Measurements from ENCODE around the gene RPL18A. TPM values are rescaled to one million over a fixed set of nuclear protein-coding genes. Genes with fewer than 3 reads are reported as not detected.

Gene RPL18A
- polyA plus RNA-seq, 1 of the 3 experiments (the other 2 are of a cell fraction): 2,695 TPM

- TF ChIP-seq GATA2 (CRISPR knock-in tag; IDR thresholded peaks at IDR 0.05) (no peak), EP300 (IDR thresholded peaks at IDR 0.05; ENCODE audit: borderline replicate concordance in 1 of 2, low read depth in 1 of 2, low read length in 1 of 2) (no peak), MXI1 (IDR thresholded peaks at IDR 0.05; ENCODE audit: low read depth, low read length) (no peak), NRF1 (IDR thresholded peaks at IDR 0.05; ENCODE audit: low read depth, low read length) (no peak), PBX3 (IDR thresholded peaks at IDR 0.05) (no peak), CTCF (IDR thresholded peaks at IDR 0.05) (no peak), FOXM1 (IDR thresholded peaks at IDR 0.05; ENCODE audit: low read depth) (no peak), RAD21 (IDR thresholded peaks at IDR 0.05; ENCODE audit: low read length) (no peak), FOSL2 (IDR thresholded peaks at IDR 0.05; ENCODE audit: borderline replicate concordance, low read depth) (no peak), YY1 (IDR thresholded peaks at IDR 0.05; ENCODE audit: low read depth) (no peak), TEAD4 (IDR thresholded peaks at IDR 0.05; ENCODE audit: borderline replicate concordance, insufficient read depth) (no peak), ZBTB33 (IDR thresholded peaks at IDR 0.05; ENCODE audit: borderline replicate concordance, low read depth) (no peak), RCOR1 (IDR thresholded peaks at IDR 0.05; ENCODE audit: low read length) (no peak), REST (IDR thresholded peaks at IDR 0.05; ENCODE audit: low read depth, low read length) (no peak), SMC3 (IDR thresholded peaks at IDR 0.05; ENCODE audit: low read depth, low read length) (no peak), GABPA (IDR thresholded peaks at IDR 0.05; ENCODE audit: low read depth) (no peak), EZH2phosphoT487 (IDR thresholded peaks at IDR 0.05; ENCODE audit: borderline replicate concordance, low read depth) (no peak)
- Histone ChIP-seq H3K9me3 (no peaks in the 10 kb centered on the region), H3K27me3 (ENCODE audit: insufficient read depth) (no peaks in the 10 kb centered on the region), H3K9ac (no peak overlapping the region), H3K4me1 (ENCODE audit: control insufficient read depth in 1 of 2, insufficient read depth in 2 of 2, low read depth in 1 of 2, low read length in 1 of 2) (peaks cover 0 to 14% of the 10 kb centered on the region in 2 experiments; a peak in 1 of 4 replicates), H3K79me2 (ENCODE audit: insufficient read depth) (no peaks in the 10 kb centered on the region), H4K20me1 (ENCODE audit: insufficient read depth) (no peaks in the 10 kb centered on the region), H3F3A (replicated peaks; ENCODE audit: insufficient read depth) (no peaks in the 10 kb centered on the region), H3K4me2 (0 out of 2 replicates have a peak overlapping the region, but pooled peaks have one; percentile 80), H2AFZ (ENCODE audit: low read depth) (no peak overlapping the region), H3K27ac (ENCODE audit: low read depth in 2 of 2, low read length in 1 of 2) (no peak overlapping the region), H3K36me3 (replicated peaks in 1 of 2; ENCODE audit: control insufficient read depth in 1 of 2, insufficient read depth in 2 of 2, low read length in 1 of 2) (no peaks in the 10 kb centered on the region), H3K4me3 (ENCODE audit: low read depth in 2 of 2, low read length in 1 of 2) (no peak overlapping the region; a peak in 1 of 4 replicates), H3K9me2 (no peaks in the 10 kb centered on the region)
- POLR2A ChIA-PET: interaction anchor here (3.1 kb wide), 1 partner anchor 16 kb away, joined by 14 read pairs; the partner anchor contains the start of gene RPL18A
- WGBS (ENCODE audit: low lambda C conversion rate): 93% methylated on average over 3 of the region's 9 CpGs
- CTCF ChIA-PET: interaction anchor here (0.6 to 2.8 kb wide), 8 partner anchors 8 to 426 kb away, joined by 3 to 20 read pairs (median 3); partner anchors contain the start of genes CCDC124 and RPL18A
- DNase-seq: no peak
Observed at GRCh38 chr19:17843292-17843827, 16.4 kb upstream of the RPL18A start.

Data from SK-N-SH (cell line).